Epithelial cell of prostate (primary cell): Measurements from ENCODE around the gene SOX1.

Experiments
- DNase-seq: peaks from one replicate; pipeline ENCODE4 v3.0.0-alpha.2; 2011; ENCODE audit warnings: low read depth, low spot score
- H3K27ac ChIP-seq: fragments of 450-650 bp; 2 replicates; pipeline ENCODE4 v1.5.1; 2017; ENCODE audit warnings: mild to moderate bottlenecking

SOX1 gene

GRCh38 chr13:112103260-112103838 is 36.4 kb downstream of the SOX1 start:
- no peak for DNase-seq

GRCh38 chr13:112103961-112104880 is 37.3 kb downstream of the SOX1 start:
- no peak for DNase-seq

More at GRCh38 chr13:112103260-112103838, 36.4 kb downstream of the SOX1 start:
- no peak overlapping the region for H3K27ac ChIP-seq

GRCh38 chr13:112104881-112105234 is 37.9 kb downstream of the SOX1 start:
- no peak for DNase-seq

More at GRCh38 chr13:112103961-112104880, 37.3 kb downstream of the SOX1 start:
- no peak overlapping the region for H3K27ac ChIP-seq

GRCh38 chr13:112105244-112105681 is 38.3 kb downstream of the SOX1 start:
- DNase-seq, result no peak
- no peak overlapping the region for H3K27ac ChIP-seq

More at GRCh38 chr13:112104881-112105234, 37.9 kb downstream of the SOX1 start:
- no peak overlapping the region for H3K27ac ChIP-seq

- H3K27ac ChIP-seq, result no peak overlapping the region
- no peak for DNase-seq
These were observed 38.9 kb downstream of the SOX1 start for GRCh38 chr13:112105892-112106291.

GRCh38 chr13:112106478-112107141 is 39.7 kb downstream of the SOX1 start:
- H3K27ac ChIP-seq, result no peak overlapping the region
- no peak for DNase-seq

- no peak for DNase-seq
- no peak overlapping the region for H3K27ac ChIP-seq
These were observed 40.3 kb downstream of the SOX1 start for GRCh38 chr13:112107289-112107688.

- DNase-seq, result no peak
These were observed 43.5 kb downstream of the SOX1 start for GRCh38 chr13:112110479-112110878.

GRCh38 chr13:112111239-112111857 is 44.4 kb downstream of the SOX1 start:
- DNase-seq, result no peak
- H3K27ac ChIP-seq, result no peak overlapping the region

More at GRCh38 chr13:112110479-112110878, 43.5 kb downstream of the SOX1 start:
- H3K27ac ChIP-seq, result no peak overlapping the region

- H3K27ac ChIP-seq, result no peak overlapping the region
- no peak for DNase-seq
These were observed 45.8 kb downstream of the SOX1 start for GRCh38 chr13:112112534-112113276.

GRCh38 chr13:112113348-112113747 is 46.4 kb downstream of the SOX1 start:
- H3K27ac ChIP-seq, result no peak overlapping the region
- no peak for DNase-seq

- no peak for DNase-seq
- H3K27ac ChIP-seq, result no peak overlapping the region
These were observed 46.9 kb downstream of the SOX1 start for GRCh38 chr13:112113851-112114250.

- DNase-seq, result no peak
- H3K27ac ChIP-seq, result no peak overlapping the region
These were observed 47.4 kb downstream of the SOX1 start for GRCh38 chr13:112114391-112114790.

GRCh38 chr13:112115403-112116091 is 48.6 kb downstream of the SOX1 start:
- DNase-seq, result no peak
- H3K27ac ChIP-seq, result no peak overlapping the region

- H3K27ac ChIP-seq, result no peak overlapping the region
These were observed 49.4 kb downstream of the SOX1 start for GRCh38 chr13:112116187-112116950.

GRCh38 chr13:112117258-112117954 is 50.5 kb downstream of the SOX1 start:
- DNase-seq, result no peak
- H3K27ac ChIP-seq, result no peak overlapping the region

More at GRCh38 chr13:112116187-112116950, 49.4 kb downstream of the SOX1 start:
- no peak for DNase-seq

GRCh38 chr13:112117955-112118302 is 51.0 kb downstream of the SOX1 start:
- DNase-seq, result no peak
- no peak overlapping the region for H3K27ac ChIP-seq
